Stimulated activated CD8-positive, alpha-beta memory T cell treated with anti-CD3 and anti-CD28 coated beads, Interleukin-15, amount 100 ng/mL, for 1 hour (primary cell): ENCODE measurements around the gene MGAT5.

ENCODE experiments used
- DNase-seq: peaks from one replicate; pipeline ENCODE4 v3.0.0-alpha.2; 2020; ENCODE audit warnings: low read depth

MGAT5 gene, protein sequence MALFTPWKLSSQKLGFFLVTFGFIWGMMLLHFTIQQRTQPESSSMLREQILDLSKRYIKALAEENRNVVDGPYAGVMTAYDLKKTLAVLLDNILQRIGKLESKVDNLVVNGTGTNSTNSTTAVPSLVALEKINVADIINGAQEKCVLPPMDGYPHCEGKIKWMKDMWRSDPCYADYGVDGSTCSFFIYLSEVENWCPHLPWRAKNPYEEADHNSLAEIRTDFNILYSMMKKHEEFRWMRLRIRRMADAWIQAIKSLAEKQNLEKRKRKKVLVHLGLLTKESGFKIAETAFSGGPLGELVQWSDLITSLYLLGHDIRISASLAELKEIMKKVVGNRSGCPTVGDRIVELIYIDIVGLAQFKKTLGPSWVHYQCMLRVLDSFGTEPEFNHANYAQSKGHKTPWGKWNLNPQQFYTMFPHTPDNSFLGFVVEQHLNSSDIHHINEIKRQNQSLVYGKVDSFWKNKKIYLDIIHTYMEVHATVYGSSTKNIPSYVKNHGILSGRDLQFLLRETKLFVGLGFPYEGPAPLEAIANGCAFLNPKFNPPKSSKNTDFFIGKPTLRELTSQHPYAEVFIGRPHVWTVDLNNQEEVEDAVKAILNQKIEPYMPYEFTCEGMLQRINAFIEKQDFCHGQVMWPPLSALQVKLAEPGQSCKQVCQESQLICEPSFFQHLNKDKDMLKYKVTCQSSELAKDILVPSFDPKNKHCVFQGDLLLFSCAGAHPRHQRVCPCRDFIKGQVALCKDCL

DNA sequence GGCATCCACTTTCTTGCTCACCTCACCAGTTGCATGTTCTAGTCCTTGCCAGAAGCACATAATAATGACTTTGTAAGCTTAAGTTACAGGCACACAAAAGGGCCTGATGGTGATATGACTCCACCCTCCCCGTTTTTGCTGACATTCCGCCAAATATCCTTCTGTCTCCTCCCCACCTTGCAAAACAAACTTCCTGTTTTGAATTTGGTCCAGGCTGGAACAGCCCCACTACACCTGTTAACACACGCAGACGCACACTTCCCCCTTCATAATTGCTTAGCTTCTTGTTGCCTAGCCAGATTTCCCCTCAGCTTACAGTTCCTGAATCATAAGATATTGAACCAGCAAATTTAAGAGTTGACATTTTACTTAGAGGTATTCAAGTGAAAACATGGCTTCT lies at the start of gene MGAT5:
Gene MGAT5, plus strand, starts transcription at position 269 of the 400 bp plus-strand sequence. CDS start 332 bp downstream, outside the sequence.
- no peak for DNase-seq

DNA sequence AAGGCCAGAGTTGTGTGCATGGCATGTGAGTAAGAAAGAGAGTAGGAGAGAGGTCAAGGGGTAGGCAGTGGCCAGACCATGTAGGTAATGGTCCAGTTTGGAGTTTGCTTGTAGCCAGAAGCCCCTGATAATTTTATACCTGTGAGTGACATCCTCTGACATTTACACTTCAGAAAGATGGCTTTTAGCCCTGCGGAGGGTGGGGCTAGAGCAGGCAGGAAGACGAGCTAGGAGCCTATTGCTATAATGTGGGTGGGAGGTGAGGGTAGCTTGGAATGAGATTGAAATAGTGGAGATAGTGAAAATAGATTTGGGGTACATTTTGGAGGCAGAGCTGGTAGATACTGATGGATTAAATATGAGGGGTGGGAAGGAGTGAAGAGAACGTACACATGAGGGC lies 48.8 kb upstream of the MGAT5 start:
- DNase-seq, result no peak

DNA sequence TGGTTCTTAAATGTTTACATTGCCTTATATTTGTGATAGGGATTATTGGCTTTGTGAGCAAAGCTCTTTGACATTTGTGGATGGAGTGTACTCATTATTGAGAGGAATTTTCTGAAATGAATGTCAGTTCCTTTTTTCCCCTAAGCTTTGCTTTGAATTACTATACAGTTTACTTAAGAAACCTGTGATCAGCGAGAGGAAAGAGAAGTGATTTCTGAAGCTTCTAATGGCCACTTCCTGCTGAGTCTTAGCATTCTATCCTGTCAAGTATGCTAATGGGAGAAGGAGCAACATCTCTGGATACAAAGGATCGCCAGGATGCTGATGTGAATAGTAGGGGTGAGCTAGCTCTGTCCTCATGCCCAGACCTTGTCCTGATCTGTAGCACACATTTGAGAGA lies 47.8 kb upstream of the MGAT5 start:
- DNase-seq, result no peak

DNA sequence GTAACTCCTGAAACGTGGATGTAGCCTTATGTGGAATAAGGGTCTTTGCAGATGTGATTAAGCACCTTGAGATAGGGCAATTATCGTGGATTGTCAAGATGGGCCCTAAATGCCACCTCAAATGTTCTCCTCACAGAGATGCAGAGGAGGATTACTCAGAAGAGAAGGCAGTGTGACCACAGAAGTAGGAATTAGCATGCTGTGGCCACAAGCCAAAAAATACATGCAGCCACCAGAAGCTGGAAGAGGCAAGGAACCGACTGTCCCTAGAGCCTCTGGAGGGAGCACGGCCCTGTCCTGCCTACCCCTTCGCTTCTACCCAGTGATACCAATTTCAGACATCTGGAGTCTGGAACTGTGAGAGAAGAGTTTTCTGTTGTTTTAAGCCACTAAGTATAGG lies 47.3 kb upstream of the MGAT5 start:
- DNase-seq, result no peak

DNA sequence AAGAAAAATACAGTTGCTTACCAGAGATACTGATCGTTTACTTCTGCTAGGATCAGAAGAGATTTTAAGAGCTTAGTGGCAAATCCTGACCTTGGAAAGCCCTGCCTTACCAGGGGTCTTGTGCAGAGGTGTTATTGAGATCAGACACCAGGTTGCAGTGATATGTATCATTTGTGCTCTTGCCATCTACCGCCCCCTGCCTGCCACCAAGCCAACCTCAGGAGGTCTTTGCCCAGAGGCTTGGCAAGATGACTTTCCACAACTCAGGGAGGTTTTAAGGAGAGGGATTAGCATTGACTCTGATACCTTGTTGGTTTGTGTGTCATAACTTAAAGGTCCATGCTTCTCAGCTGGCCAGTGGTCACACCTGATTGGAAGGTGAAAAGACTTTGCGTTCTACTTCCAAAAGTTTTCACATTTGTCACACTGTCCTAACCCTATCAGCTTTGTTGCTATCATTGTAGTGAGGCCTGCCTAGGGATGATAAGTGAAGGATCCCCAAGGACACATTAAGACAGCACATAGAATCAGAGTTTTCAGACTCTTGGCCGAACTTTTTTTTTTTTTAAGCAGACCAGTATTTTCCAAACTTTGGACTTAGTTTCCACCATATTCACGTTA lies 46.2 kb upstream of the MGAT5 start:
- peak; percentile 40 for DNase-seq

- DNase-seq, result no peak
These were observed 45.0 kb upstream of the MGAT5 start for GRCh38 chr2:134208825-134209224.

DNA sequence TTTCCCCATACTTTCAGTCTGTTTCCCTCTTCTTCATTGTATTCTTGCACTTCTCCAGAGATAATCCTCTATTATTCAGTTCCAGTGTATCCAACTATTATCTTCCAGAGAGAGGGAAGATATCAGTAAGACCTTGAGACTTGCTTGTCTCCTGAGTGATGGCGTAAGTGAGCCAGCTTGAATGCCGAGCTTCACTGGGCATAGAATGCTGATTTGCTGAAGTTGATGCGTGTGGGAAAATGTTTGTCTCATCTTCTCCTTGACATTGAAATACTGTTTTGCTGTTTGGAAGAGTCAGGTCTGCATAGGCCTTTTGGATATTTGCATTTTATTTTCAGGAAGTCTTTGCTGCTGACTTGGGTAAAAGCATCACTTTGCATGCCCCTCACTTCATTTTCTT lies 41.1 kb upstream of the MGAT5 start:
- no peak for DNase-seq

DNA sequence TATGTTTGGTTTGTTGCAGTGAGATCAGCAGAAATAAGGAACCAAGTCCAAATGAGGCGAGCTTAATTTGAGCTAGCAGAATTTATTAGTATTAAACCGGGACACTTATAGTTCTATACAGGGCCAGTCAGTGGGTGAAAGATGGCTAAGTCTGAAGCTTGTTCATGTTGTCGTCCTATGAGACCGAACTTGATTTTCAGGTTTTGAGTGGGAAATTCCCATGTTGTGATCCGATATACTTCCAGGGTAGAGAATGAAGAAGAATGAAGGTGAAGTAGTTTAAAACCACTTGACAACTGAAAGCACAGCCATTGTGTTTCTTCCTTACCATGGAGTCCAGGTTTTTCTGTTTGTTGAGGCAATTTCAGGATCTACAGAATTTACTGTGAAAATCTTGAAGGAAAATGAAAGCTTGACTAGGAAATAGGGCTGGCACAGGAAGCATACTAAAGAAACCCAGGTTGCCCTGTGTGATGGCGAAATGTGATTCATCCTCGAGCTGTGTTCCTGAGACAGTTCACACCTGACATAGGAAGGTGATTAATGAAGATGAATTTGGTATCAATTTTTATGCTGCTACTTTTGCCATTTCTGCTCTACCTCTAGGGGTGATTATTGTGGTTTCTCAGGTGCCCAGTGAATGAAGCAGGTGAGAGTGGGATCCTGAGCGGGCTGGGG lies 37.6 kb upstream of the MGAT5 start:
- no peak for DNase-seq

DNA sequence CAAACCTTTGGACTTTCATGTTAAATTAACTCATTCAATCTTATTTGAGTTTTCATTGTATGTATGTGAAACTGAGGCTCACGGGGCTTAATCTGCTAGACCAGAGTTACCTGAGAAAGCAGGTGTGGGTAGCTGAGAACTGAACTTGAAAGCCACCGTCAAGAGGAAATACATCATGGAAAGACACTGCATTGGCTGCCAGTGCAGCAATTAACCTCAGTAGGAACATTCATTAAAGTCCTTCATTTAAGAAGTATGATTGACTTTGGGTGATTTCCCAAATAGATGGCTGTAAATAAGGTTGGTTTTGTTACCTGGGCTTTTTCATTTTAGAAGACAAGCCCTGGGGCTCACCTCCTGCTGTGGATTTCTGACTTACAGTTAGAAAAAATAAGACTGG lies 36.5 kb upstream of the MGAT5 start:
- DNase-seq, result no peak

- DNase-seq, result no peak
These were observed 35.9 kb upstream of the MGAT5 start for GRCh38 chr2:134217924-134218323.

DNA sequence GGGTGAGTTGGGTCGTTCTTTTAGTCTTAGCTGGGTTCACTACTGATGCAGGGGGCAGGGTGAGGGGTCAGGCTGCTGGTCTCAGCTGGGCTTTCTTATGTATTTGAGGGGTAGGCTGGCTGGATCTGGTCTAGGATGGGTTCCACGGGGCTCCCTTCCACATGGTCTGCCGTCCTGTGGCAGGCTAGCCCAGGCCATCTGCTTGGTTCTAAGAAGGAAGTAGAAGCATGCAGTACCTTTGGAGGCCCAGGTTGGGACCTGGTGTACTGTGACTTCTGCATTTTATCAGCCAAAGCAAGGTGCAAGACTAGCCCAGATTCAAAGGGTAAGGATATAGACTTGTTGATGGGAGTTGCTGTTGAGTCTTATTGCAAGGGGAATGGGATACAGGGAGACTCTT lies 35.5 kb upstream of the MGAT5 start:
- no peak for DNase-seq

DNA sequence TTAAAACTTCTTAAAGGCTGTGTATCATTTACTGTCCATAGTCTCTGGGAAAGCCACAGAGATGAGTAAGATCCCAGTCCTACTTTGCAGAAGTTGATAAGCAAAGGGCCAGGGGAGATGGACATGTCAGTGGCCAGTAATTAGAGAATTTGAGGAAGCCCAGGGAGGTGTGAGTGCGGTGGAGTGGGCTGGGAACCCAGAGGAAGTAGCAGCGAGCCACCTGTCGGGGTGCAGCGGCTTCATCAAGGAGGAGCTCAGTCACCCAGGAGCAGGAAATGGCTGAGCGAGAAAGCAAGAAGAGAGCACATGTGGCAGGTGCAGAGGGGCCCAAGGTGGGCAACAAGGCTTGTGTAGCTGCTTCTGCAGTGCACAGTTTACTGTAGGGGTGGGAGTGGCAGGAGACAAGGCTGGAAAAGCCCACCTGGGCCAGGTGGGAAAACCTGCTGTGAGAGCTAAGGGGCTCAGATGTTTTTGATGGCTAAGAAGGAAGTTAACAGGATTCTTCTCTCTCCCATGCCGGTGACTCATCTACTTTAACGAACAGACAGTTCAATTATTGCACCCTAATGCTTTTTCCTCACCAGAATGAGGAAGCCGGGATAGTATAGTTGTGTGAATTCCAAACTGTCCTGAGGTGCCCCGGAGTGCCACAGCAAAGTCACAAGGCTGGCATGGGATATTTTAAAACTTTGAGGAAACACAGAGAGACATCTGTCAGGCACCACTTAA lies 34.8 kb upstream of the MGAT5 start:
- DNase-seq, result peak; percentile 14

DNA sequence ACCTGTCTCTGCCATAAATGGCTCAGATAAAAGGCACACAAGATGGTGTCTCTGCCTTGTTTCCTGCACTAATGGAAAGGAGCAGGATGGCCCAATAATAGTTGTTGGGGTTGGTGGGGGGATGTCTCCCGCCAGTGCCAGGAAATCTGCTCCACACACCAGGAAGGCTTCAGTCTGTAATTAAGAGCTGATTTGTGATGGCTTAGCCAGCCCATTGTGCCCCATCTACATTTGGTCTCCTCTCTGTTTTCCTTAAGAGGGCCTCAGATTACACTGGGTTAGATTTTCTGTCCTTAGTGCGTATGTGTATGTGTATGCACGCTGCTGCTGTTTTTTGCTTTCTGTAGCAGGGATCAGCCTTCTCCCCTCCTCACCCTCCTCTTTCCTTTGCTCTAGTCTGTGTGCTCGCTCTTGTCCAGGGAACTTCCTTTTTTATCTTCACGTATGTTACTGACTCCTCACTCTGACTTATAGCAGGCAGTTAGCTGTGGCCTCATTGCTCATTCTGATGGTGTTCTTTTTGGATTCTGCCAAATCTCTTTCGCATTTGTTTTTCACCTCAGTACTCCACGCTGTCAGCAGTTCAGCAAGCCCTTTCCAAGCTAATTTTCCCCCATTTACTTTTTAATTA lies 33.4 kb upstream of the MGAT5 start:
- no peak for DNase-seq

GRCh38 chr2:134224005-134224404 lies 29.9 kb upstream of the MGAT5 start:
- DNase-seq, result no peak

DNA sequence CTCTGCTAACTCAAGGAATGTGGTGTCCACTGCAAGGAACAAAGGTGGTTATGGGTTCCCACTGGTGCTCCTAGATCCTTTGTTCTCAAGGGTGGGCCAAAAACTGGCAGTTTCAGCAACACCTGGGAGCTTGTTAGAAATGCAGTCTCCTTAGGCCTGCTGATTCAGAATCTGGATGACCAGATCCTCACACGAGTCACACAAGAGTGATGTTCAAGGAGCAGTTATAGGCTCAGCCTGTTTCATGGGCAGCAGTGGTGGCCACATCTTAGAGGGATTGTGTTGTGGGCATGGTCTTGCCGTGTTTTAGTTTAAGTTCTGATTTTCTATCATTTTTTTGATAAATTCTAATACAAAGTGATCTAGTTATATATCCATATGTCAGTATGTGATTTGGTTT lies 28.7 kb upstream of the MGAT5 start:
- no peak for DNase-seq

GRCh38 chr2:134225841-134226240 lies 28.0 kb upstream of the MGAT5 start:
- no peak for DNase-seq

DNA sequence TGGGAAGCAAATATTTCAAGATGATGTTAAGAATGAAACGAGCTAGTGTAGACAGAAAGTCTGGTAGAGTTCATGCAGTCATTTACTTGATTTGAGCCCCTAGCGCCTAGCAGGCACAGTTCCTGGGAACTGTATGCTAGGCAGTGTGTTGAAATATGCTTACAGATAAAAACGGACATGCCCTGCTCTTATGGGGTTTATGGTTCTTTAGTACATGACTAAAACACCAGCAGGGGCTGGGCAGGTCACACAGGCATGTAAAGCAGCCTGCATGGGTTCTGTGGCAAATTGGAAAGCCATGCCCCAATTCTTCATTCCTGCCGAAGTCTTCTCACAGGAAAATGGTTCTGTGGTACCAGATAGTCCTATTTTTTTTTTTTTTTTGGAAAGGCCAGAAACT lies 27.3 kb upstream of the MGAT5 start:
- no peak for DNase-seq

- DNase-seq, result no peak
These were observed 26.2 kb upstream of the MGAT5 start for GRCh38 chr2:134227666-134228065.

- no peak for DNase-seq
These were observed 25.4 kb upstream of the MGAT5 start for GRCh38 chr2:134228493-134228903.

DNA sequence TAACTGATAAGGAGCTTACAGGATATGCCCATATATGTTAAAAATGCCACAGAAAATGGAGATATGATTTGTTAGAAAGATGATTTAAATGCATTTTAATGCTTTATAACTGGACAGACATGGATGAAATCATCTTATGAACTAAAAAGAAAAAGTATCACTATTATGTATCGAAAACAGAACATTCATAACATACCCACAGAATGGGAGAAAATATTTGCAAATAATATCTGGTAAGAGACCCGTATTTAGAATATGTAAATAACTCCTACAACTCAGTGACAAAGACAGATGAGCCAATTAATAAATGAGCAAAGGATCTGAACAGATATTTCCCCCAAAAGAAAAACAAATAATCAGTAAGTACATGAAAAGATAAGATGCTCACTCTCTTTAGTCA lies 24.3 kb upstream of the MGAT5 start:
- no peak for DNase-seq

- no peak for DNase-seq
These were observed 23.0 kb upstream of the MGAT5 start for GRCh38 chr2:134230885-134231284.
